HG03103 (cell line): ENCODE data around the gene SIGLEC6.

Experiments used
- ATAC-seq: cut with Tn5 transposase; IDR thresholded peaks from one replicate; pipeline ENCODE4 v1.9.1; 2021; ENCODE audit warnings: low read depth; ENCODE audit not compliant: unreplicated experiment

The SIGLEC6 gene

DNA sequence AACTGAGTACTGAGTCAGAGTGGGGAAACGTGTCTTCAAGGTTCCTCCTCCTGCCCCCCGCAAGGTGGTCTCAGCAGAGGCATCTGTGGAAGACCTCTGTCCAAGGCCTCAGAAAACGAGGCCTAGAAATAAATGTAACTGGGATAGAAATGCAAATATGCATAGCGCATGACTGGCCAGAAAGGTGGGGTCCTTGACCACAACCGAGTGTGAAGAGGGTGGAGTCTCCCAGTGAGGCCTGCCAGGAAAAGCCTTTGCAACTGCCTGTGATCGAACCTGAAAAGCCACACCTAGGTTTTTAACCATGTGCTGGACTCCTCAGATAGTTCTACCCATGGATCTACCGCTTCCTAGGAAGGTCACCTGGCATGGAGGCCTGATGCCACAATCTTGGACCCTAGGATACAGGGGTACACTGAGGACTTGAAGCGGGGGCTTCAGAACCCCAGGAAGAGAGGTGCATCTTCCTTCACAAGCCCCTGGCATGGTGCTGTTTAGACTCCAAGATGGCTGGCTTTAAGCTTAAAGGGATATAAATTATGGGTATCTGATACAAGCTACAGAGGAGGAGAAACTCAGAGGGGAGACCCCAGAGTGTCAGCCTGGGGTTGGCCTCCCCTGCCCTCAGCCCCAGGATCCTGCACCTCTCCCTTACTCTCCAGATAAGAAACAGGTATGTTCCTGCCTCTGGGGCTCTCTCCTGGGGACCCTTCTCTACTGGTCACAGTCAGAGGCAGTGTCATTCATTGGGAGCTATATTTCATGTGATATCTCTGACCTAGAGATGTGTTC lies 18.3 kb upstream of the SIGLEC6 start:
- no peak for ATAC-seq

DNA sequence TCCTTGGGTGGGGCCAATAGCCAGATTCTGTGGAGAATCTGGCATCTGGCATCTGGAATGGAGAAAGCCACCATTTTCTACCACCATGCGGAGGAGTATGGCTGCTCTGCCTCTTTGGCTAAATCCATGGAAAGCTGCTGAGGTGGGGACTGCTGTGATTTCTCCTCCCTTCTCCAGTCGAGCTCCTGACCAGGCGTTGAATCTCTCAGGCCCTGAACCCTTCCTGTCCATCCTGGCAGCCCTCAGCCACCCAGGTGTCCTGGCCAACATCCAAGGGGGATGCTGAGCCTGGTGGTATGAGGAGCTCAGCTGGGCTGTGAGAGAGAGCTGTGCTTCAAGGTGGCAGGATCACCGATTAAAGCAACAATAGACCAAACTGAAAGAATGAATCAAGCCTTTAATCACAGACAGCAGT lies 17.4 kb upstream of the SIGLEC6 start:
- no peak for ATAC-seq

DNA sequence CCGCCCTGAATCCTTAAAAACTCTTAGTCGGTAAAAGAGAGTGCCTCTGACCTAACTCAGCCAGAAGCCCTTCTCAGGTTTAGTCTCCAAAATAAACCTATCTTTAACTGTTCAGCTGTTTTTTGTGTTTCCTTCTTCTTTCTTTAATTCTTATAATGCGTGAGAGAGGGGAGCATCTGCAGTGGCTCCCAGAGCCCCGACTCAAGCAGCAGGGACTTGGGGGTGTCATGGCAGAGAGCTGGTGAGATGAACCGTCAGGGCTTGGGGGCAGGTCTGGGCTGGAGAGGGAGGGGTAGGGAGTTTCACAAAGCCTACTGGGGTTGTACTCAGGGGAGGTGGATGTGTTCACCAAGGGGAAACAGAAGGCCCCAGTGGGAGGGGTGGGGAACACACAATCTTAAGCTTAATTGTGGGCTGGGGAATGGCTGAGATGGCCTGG lies 16.8 kb upstream of the SIGLEC6 start:
- no peak for ATAC-seq

GRCh38 chr19:51547397-51548212 lies 16.1 kb upstream of the SIGLEC6 start:
- ATAC-seq: no peak

- ATAC-seq: no peak
These were observed 15.4 kb upstream of the SIGLEC6 start for GRCh38 chr19:51546650-51547396.

DNA sequence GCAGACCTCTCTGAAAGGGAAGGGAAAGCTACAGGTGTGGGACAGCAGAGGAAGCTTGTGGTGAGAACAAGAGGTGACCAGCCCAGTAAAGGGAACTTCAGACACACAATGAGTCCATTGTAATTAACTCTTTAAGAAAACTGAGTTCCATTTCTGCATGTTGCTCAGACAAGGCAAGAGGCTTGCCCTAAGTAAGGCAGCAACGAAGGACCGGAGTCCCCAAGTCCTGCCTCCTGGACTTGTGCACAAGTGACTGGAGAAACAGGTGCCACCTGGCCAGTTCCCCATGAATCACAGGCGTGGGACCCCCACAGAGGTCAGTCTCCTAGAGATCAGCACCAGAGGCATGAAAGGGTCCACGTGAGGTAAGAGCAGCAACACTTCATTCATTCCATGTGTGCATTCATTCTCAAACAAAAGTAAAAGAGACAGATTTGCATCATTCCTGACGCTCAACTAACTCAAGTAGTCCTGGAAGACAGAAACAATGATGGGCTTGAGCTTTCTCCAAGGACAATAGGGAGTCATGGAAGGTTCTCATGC lies 14.7 kb upstream of the SIGLEC6 start:
- no peak for ATAC-seq

DNA sequence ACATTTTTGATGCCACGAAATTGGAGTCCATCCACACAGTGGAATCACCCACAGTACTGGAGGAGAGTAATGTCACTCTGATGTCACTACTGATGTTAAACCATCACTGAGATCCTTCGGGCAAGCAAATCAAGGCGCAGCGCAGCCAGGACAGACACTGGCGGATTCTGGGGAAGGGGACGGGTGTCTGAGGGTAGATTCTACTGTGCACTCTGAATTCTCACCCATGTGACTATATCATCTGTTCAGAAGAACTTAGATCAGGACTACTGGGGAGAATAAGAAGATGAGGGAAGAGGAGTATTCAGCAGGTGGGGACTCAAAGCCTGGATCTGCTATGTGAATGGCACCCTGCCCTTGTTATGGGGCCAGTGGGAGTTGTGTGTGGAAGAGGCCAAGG lies 12.6 kb upstream of the SIGLEC6 start:
- ATAC-seq: no peak

DNA sequence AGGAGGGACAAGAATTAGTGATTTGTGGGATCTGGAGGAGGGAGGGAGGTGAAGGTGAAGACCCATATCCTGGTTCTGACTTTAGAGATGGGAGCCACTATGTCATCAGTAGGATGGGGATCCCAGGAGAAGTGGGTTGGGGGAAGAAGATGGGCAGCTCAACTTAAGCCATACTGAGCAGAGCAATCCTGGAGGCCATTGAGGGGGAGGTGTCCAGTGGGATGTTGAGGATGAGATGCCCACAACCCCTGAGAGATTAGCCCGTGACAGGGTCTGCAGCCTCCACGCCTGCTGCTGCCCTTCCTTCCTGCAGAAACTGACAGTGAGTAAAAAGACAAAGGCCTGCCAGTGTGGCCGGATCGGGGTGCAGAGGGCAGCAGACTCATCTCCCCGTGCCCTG lies 11.2 kb upstream of the SIGLEC6 start:
- no peak for ATAC-seq

DNA sequence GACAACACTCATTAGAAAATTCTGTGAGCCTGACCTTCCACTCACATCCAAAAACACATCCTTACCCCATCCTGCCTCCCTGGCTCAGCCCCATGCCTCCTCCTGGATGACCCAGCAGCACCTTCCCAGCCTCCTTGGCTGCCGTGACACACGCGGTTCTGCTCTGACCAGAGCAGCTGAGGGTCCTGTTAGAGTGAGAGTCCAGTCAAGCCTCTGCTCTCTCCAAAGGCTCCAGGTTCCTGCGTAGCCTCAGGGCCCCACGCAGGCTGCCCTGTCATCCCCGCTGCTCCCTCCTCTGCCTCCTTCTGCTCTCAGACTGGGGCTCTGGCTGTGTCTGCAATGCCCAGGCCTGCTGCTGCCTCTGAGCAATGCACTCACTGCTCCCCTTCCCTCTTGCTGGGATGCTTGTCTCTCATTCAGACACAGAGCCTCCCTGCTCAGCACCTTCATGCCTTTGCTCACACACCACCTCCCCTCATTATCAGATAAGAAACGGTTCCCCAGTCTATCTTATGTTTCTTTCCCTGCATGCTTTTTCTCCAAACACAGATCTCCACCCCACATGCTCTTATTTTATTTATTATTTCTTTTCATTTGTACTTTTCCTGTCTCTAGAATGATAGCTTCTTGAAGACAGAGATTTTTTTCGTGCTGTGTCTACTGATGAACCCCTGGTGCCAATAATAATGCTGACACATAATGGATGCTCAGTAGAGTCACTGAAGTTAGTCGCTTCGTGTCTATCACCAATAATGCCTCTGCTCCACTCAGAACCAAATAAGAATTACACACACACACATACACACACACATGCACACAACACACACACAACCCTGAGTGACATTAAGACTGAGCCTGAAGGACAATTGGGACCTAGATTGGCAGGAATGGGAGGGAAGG lies 10.2 kb upstream of the SIGLEC6 start:
- no peak for ATAC-seq

DNA sequence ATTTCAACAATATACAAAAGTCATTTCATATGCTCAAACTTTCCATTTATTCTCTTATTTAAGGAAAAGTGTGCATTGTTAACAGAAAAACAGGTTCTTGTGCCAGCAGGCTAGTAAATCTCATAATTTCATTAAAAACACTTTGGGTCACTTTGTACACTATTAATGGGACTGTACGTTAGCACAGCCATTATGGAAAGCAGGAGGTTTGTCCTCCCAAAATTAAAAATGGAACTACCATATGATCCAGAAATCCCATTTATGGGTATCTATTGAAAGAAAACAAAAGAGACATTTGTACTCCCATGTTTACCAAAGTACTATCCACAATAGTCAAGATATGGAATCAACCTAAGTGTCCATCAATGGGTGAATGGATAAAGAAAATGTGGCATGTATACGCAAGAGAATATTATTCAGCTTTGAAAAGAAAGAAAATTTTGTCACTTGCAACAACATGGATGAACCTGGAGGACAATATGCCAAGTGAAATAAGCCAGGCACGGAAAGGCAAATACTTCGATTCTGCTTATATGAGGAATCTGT lies 8.4 kb upstream of the SIGLEC6 start:
- ATAC-seq: no peak

DNA sequence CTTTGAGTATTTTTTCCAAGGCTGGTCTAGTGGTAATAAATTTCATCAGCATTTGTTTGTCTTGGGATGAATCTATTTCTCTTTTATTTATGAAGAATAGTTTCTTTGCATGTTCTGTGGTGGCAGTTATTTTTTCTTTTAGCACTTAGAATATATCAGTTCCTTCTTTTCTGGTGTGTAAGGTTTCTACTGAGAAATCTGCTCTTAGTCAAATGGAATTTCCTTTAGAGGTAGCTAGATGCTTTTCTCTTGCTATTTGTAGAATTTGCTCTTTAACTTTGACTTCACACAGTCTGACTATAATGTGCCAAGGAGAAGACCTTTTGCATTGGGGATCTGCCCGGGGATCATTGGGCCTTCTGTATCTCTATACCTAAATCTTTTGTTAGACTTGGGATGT lies 4.1 kb upstream of the SIGLEC6 start:
- no peak for ATAC-seq

- ATAC-seq: no peak
These were observed 854 bp downstream of the SIGLEC6 start for GRCh38 chr19:51530616-51531015.

DNA sequence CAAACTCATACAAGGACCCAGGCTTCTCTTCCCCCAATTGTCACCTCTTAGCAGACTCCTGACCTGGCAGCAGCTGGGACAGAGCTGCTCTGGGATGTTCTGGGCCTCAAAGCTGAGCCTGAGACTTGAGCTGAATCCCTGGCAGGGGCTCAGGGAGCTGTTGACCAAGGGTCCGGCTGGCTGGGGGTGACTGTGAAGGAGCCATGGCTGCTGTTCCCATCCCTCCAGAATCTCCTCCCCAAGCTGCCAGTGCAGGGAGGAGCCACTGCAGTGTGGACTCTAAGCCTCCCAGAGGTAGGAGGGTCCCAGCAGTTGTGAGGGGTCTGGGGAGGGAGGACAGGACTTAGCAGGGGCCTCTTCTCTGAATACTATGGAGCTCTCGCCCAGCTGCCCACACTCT lies 2.2 kb downstream of the SIGLEC6 start:
- ATAC-seq: no peak

DNA sequence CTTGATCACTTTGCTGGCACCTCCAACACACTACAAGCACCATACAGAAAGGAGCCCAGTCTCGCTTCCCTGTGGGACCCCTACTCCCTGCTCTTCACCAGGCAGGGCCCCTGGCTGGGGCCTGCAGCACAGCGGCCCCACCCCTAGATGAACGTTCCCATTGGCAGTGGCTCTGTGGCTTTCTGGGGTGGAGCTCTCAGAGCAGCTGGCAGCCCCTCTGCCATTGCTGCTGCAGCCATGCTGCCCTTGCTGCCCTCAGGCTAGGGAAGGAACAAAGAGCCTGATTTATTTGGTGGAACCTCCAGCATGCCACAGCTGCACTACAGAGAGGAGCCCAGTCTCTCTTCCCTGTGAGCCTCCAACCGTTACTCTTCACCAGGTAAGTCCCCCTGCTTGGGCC lies 5.8 kb downstream of the SIGLEC6 start:
- ATAC-seq: no peak

GRCh38 chr19:51524666-51525264 lies 6.7 kb downstream of the SIGLEC6 start:
- no peak for ATAC-seq

DNA sequence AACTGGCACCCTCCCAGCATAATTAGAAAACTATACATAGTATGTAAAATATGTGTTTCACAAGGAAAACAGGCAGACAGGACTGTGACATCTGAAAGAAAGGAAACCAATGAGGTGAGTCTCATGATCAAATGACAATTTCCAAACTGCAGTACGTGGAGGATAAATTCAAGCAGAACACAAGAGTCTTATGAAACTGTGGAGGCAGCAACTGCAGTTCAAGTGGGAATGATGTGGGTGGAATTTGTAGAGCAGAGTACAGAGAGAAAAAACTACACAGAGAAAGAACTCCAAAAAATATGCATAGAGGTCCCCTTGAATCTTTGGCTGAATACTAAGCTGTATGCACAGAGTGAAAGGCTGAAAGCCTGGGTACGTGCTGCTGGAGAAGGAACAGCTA lies 9.7 kb downstream of the SIGLEC6 start:
- no peak for ATAC-seq

DNA sequence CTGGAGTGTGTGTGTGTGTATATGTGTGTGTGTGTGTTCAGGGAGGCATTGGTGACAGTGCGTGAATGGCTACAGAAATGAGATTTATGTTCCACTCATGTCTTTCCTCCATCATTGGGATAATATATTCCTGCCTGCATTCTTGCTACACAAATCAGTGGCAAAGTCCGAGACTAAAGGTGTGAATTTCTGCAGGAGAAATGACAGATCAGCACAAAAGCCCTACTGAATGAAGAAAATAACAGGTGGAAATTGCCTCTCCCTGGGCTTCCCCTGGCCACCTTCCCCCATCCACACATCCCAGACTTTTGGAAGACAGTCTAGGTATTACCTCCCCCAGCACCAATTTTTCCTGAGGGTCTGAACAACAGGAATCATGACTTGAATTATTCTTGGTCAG lies 10.1 kb downstream of the SIGLEC6 start:
- no peak for ATAC-seq

DNA sequence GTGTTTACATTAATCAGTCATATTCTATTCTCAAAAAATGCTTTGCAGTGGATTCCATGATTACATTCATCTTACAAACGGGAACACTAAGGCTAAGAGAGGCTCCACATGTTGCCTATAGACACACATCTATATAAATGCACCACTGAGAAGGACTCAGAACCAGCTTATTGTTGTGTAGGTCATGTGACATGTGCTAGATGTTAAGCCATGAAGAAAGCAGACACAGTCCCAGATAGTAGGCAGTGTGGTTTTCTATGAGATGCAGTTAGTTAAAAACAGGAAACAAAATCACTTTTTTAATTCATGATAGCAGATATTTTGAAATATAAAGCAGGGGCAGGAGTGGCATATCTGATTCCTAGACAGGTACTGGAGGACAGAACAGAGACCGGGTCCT lies 10.7 kb downstream of the SIGLEC6 start:
- no peak for ATAC-seq

DNA sequence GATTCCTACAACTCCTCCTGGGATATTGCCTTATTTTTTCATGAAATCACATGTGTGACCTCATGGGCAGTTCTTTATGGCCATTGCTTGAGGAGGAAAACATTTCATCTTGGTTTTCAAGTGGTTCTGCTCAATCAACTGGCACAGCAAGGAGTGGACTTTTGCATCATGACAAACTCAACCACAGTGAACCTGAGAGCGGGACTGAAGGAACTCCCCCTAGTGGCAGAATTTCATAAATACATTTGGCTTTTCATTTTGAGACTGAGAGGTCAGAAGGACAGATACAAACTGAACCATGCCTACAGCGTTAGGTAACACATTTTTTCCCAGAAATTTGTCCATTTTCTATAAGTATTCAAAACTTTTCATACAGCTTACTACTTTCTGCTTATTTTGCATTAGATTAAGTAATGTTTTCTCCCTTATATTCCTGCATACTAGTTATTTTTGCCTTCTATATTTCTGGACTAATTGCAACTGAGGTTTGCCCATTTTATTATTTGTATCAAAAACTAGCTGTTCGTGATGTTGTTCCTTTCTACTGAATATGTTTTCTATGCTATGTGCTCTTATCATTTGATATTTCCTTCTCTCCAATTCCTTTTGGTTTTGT lies 16.5 kb downstream of the SIGLEC6 start:
- no peak for ATAC-seq
